Omental fat pad (tissue), 4 donors: ENCODE results near the gene CCDC157. TPM values are rescaled to one million over a fixed set of nuclear protein-coding genes. Genes with fewer than 3 reads are reported as not detected.

Experiments
- ATAC-seq: fragments of 150-250 bp; one replicate; pipeline ENCODE4 v1.9.1; 2016; ENCODE audit warnings: mild to moderate bottlenecking, moderate library complexity; ENCODE audit not compliant: low FRiP score
- DNase-seq: peaks from one replicate; pipeline ENCODE4 v3.0.0-alpha.2; 2019; ENCODE audit warnings: low spot score
- total RNA-seq, 4 donors: library from RNA; depleted of rRNA; stranded (reverse); fragments of >200 nt; gene quantifications; one replicate each; pipeline ENCODE4 v1.1.0, GENCODE V29; 2016
- TF ChIP-seq, protein P1 (sequence below), 3 donors: fragments of 450-650 bp; IDR thresholded peaks; one replicate each; pipeline ENCODE4 v1.5.1; 2016 to 2017; ENCODE audit warnings: antibody characterized with exemption in 3 of 3, mild to moderate bottlenecking in 3 of 3, moderate library complexity in 2 of 3

The CCDC157 gene
- total RNA-seq, 4 donors from 2014 or later, result 0.95 to 2.7 (median 1.8) TPM

DNA sequence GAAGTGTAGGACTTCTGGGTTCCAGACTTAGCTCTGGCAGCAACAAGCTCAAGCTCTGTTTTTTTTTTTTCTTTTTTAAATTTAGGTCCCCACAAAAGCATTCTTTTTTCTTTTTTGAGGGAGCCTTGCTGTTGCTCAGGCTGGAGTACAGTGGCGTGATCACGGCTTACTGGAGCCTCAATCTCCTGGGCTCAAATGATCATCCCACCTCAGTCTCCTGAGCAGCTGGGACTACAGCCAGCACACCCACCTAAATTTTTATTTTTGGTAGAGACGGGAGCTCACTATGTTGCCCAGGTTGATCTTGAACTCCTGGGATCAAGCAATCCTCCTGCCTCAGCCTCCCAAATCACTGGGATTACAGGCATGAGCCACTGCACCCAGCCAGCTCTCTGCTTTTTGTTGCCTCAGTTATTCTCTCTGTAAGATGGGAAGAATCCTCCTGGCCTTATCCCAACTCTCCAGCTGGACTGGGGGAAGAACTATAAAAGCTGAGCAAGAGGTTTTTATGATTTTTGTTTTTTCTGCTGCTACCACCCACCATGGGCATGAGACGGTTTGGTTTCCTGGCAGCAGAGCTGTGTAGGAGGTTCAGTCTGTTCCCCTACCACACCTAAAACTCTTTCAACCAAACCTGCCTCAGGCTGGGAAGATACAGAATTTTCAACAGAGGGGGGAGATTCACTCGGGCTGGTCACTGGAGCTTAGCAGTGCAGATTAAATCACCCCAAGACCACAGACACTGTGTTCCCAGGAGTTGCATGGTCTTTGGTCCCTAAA is 57.1 kb downstream of the CCDC157 start:
- DNase-seq (no peak), ATAC-seq (no peak)
- TF ChIP-seq, protein P1, sequence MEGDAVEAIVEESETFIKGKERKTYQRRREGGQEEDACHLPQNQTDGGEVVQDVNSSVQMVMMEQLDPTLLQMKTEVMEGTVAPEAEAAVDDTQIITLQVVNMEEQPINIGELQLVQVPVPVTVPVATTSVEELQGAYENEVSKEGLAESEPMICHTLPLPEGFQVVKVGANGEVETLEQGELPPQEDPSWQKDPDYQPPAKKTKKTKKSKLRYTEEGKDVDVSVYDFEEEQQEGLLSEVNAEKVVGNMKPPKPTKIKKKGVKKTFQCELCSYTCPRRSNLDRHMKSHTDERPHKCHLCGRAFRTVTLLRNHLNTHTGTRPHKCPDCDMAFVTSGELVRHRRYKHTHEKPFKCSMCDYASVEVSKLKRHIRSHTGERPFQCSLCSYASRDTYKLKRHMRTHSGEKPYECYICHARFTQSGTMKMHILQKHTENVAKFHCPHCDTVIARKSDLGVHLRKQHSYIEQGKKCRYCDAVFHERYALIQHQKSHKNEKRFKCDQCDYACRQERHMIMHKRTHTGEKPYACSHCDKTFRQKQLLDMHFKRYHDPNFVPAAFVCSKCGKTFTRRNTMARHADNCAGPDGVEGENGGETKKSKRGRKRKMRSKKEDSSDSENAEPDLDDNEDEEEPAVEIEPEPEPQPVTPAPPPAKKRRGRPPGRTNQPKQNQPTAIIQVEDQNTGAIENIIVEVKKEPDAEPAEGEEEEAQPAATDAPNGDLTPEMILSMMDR (IDR thresholded peaks at IDR 0.05), result no peak

DNA sequence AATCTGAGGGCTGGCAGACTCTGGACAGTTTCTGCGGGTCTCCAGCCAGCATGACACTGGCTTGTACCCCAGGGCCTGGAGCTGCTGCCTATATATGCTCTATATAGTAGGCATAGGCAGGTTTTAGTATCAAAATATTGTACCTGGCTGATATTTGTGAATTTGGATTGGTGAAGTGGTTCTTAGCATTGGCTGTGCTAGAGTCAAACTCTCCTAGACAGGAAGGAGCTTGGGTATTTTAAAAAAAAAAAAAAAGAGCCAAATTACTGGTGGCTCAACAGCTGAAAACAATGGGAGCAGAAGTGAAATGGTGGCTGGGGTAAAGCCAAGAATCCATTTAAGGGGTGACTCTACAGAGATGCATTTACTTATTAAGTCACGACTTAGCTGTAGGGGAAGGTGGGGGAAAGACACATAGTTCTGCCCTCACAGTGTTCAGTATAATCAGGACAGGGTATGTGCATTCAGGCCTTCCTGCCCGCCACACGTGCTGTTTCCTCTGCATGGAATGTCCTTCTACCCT is 57.8 kb downstream of the CCDC157 start:
- TF ChIP-seq, protein P1 (IDR thresholded peaks at IDR 0.05), result no peak
- no peak for ATAC-seq
- no peak for DNase-seq

DNA sequence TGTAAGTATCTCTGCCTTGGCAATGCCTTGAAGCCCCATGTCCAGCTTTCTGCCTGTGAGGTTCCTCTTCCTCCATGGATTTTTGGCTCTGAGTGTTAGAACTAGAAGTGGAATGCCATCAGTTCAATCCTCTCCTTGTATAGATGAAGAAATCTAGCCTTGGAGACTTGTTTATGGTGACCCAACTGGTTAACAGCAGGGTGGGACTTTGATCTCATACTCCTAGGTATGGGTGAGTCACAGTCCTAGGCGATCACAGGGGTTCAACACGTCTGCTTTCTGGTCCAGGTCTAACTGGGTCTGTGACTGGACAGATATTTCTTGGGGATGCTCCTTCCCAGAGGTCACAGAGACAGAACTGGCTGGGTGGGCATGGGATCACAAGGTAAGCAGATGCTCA is 59.6 kb downstream of the CCDC157 start:
- TF ChIP-seq, protein P1 (IDR thresholded peaks at IDR 0.05), result no peak
- DNase-seq (no peak), ATAC-seq (no peak)

DNA sequence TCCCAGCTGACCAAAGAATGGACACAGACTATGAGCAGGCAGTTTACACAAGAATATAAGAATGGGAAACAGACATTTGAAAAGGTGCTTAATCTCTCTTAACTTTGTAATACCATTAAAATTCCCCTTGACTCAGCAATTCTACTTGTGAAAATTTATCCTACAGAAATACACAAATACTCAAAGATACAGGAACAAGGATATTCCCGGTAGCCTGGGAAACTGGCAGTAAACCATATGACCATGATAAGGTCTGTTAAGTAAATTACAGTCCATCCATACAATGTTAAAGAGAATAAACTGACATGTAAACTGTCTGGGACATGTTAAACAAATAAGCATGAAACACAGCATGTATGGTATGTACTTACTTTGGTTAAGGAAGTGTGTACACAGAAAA is 60.0 kb downstream of the CCDC157 start:
- no peak for ATAC-seq
- no peak for DNase-seq

DNA sequence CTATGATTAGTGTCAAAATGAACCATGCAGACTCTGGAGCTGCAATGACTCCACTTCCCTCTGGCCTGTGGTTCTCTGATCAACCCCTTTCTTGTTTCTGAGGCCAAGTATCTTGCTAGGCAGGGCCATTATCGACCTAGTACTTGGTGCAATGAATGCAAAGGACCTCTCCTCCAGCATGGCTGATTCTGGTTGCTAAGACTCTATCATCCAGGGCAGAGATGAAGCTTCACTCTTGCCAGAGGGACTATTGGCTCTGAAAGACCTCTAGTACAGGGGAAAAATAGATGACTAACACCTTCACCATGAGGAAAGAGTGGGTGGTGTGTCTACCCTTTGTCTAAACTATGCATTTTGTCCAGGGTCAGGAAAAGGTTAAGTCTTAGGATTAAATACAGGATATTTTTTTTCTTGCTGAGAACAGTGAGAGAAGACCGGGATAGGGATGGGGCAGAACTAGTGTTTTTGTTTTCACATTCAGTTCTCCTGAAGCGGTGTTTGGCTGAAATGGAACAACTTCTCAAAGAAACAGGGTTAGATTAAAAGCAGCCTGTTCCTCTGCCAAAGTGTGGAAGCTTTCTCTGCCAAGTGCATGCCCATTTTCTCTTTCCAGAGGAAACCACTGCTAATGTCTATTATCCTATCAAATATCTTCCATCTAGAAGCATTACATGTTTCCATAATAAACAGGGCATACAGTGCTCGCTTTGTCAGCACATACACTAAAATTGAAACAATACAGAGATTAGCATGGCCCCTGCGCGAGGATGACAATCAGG is 63.7 kb downstream of the CCDC157 start:
- TF ChIP-seq, protein P1 (IDR thresholded peaks at IDR 0.05), result no peak
- DNase-seq, result no peak

More for the DNA sequence above, 60.0 kb downstream of the CCDC157 start:
- TF ChIP-seq, protein P1 (IDR thresholded peaks at IDR 0.05), result no peak

DNA sequence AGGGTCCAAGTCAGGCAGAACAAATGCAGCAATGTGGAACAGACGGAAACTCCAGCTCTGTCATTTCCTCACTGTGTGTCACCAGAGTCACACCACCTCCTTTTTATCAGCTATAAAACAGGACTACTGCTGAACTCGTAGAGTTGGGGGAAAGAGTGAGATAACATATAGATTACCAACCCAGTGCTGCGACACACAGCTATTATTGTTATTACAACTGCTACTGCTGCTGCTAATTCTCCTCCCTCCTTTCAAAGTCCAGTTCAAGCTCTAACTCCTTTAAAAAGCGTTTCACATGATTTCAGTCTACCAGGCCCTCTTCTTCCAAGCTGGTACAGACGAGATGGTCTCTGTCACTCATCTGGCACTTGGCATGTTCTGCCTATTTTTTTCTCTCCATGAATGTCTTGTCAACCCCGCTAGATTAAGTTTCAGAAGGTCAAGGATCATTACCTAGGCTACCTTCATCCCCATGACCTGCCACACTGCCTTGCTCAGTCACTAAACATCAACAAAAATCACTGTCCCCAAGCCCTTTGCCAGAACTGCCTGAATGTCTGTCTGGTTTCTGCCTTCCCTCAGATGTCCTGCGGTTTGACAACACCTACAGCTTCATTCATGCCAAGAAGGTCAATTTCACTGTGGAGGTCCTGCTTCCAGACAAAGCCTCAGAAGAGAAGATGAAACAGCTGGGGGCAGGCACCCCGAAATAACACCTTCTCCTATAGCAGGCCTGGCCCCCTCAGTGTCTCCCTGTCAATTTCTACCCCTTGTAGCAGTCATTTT is 65.1 kb downstream of the CCDC157 start:
- no peak for DNase-seq

More for the DNA sequence above, 63.7 kb downstream of the CCDC157 start:
- no peak for ATAC-seq

More for the DNA sequence above, 65.1 kb downstream of the CCDC157 start:
- ATAC-seq, result no peak
- TF ChIP-seq, protein P1 (IDR thresholded peaks at IDR 0.05), result no peak
